IMR-90 (cell line): ENCODE data around the gene MREG. TPM values are rescaled to one million over a fixed set of nuclear protein-coding genes. Genes with fewer than 3 reads are reported as not detected.

Experiments
- ATAC-seq: fragments of 200-7000 bp; cut with Tn5 transposase; 2 replicates; pipeline ENCODE4 v1.9.1; 2020; ENCODE audit warnings: low read depth, mild to moderate bottlenecking, moderate library complexity
- BruUV-seq: library from RNA; stranded (reverse); fragments of 400-500 nt; replicated peaks from 2 replicates; lab custom pipeline; 2021; lab: Mats Ljungman, UMichigan
- CTCF ChIA-PET: fragments of 300-600 bp; formaldehyde crosslinking; extraction: SDS; loops from one replicate; lab custom pipeline; 2021; ENCODE audit warnings: antibody characterized with exemption; lab: Yijun Ruan, JAX
- POLR2A ChIA-PET: fragments of 300-600 bp; sonication (Branson Sonifier 250); formaldehyde crosslinking; loops from one replicate; lab custom pipeline; 2022; ENCODE audit warnings: antibody characterized with exemption; ENCODE audit not compliant: unreplicated experiment; lab: Charles Lee
- DNase-seq: peaks from one replicate; pipeline ENCODE4 v3.0.0; 2013
- H2AFZ ChIP-seq: replicated peaks from 2 replicates; pipeline ENCODE3; 2013; ENCODE audit warnings: low read length, mild to moderate bottlenecking; ENCODE audit not compliant: poor library complexity
- H2AK5ac ChIP-seq: 2 replicates; pipeline ENCODE4 v1.6.1; 2013; ENCODE audit warnings: low read depth, low read length, inconsistent platforms
- H2AK9ac ChIP-seq: replicated peaks from 2 replicates; pipeline ENCODE3; 2013; ENCODE audit warnings: mild to moderate bottlenecking, low read depth, low read length, moderate library complexity; ENCODE audit not compliant: poor library complexity
- H2BK120ac ChIP-seq: 2 replicates; pipeline ENCODE4 v1.6.1; 2013; ENCODE audit warnings: low read depth, low read length, inconsistent platforms
- H2BK15ac ChIP-seq: 3 replicates; pipeline ENCODE4 v1.6.1; 2013; ENCODE audit warnings: low read depth, low read length, inconsistent platforms
- H2BK20ac ChIP-seq: 2 replicates; pipeline ENCODE4 v1.6.1; 2013; ENCODE audit warnings: low read depth, mild to moderate bottlenecking, inconsistent platforms, low read length, moderate library complexity
- H2BK5ac ChIP-seq: 2 replicates; pipeline ENCODE4 v1.6.1; 2013; ENCODE audit warnings: mild to moderate bottlenecking, low read depth, low read length, inconsistent platforms; ENCODE audit not compliant: poor library complexity, severe bottlenecking
- H3K14ac ChIP-seq: replicated peaks from 2 replicates; pipeline ENCODE4 v1.6.1; 2013; ENCODE audit warnings: low read depth, low read length, inconsistent platforms
- H3K18ac ChIP-seq: 2 replicates; pipeline ENCODE4 v1.6.1; 2013; ENCODE audit warnings: low read depth, low read length, control low read depth
- H3K23ac ChIP-seq: 2 replicates; pipeline ENCODE4 v1.6.1; 2013; ENCODE audit warnings: low read depth, low read length, inconsistent platforms
- H3K27ac ChIP-seq: 2 replicates; pipeline ENCODE4 v1.5.1; 2013; ENCODE audit warnings: mild to moderate bottlenecking, control low read depth, low read length; ENCODE audit not compliant: insufficient read depth
- H3K27me3 ChIP-seq: 2 replicates; pipeline ENCODE4 v1.6.1; 2013; ENCODE audit warnings: low read length; ENCODE audit not compliant: control insufficient read depth, insufficient read depth
- H3K36me3 ChIP-seq: 2 replicates; pipeline ENCODE4 v1.6.1; 2013; ENCODE audit warnings: low read length, mixed read lengths; ENCODE audit not compliant: control insufficient read depth, insufficient read depth
- H3K4ac ChIP-seq: 2 replicates; pipeline ENCODE4 v1.6.1; 2013; ENCODE audit warnings: low read depth, low read length, inconsistent platforms
- H3K4me1 ChIP-seq: 2 replicates; pipeline ENCODE4 v1.6.1; 2013; ENCODE audit warnings: low read length, mixed read lengths; ENCODE audit not compliant: control insufficient read depth, insufficient read depth
- H3K4me2 ChIP-seq: 2 replicates; pipeline ENCODE4 v1.6.1; 2013; ENCODE audit warnings: low read depth, mild to moderate bottlenecking, control low read depth, low read length, moderate library complexity
- H3K4me3 ChIP-seq: 2 replicates; pipeline ENCODE4 v1.5.1; 2013; ENCODE audit warnings: low read depth, mild to moderate bottlenecking, control low read depth, low read length, moderate library complexity; ENCODE audit not compliant: insufficient read depth
- H3K56ac ChIP-seq: 2 replicates; pipeline ENCODE4 v1.6.1; 2013; ENCODE audit warnings: low read length, inconsistent platforms; ENCODE audit not compliant: insufficient read depth; ENCODE audit errors: extremely low read depth
- H3K79me1 ChIP-seq, 2 experiments: 2 replicates each; pipeline ENCODE4 v1.6.1; 2013; ENCODE audit warnings: low read length in 2 of 2, inconsistent platforms in 1 of 2, low read depth in 1 of 2
- H3K9ac ChIP-seq: 2 replicates; pipeline ENCODE4 v1.6.1; 2013; ENCODE audit warnings: low read depth, low read length, control low read depth
- H3K9me1 ChIP-seq: 2 replicates; pipeline ENCODE4 v1.6.1; 2013; ENCODE audit warnings: low read length, inconsistent platforms; ENCODE audit not compliant: insufficient read depth
- H3K9me3 ChIP-seq: 2 replicates; pipeline ENCODE4 v1.6.1; 2013; ENCODE audit warnings: low read length; ENCODE audit not compliant: control insufficient read depth, insufficient read depth
- H4K20me1 ChIP-seq: 2 replicates; pipeline ENCODE4 v1.6.1; 2013; ENCODE audit warnings: low read length, inconsistent platforms; ENCODE audit not compliant: insufficient read depth
- H4K5ac ChIP-seq: 2 replicates; pipeline ENCODE4 v1.6.1; 2013; ENCODE audit warnings: mild to moderate bottlenecking, low read depth, low read length, control low read depth
- H4K8ac ChIP-seq, 2 experiments: 2 replicates each; pipeline ENCODE4 v1.6.1; 2013; ENCODE audit warnings: low read depth in 2 of 2, low read length in 2 of 2, control low read depth in 1 of 2, inconsistent platforms in 1 of 2
- H4K91ac ChIP-seq: 2 replicates; pipeline ENCODE4 v1.6.1; 2013; ENCODE audit warnings: low read depth, low read length, inconsistent platforms; ENCODE audit not compliant: insufficient read depth
- BHLHE40 ChIP-seq: fragments of 150-350 bp; IDR thresholded peaks from 2 replicates; pipeline ENCODE4 v1.6.1; 2016; ENCODE audit warnings: mild to moderate bottlenecking, low read depth, low read length
- CEBPB ChIP-seq: IDR thresholded peaks from 2 replicates; pipeline ENCODE4 v1.6.1; 2012; ENCODE audit warnings: low read depth, low read length, improper control_type of control experiment
- CHD1 ChIP-seq: IDR thresholded peaks from 2 replicates; pipeline ENCODE4 v1.6.1; 2012; ENCODE audit warnings: low read depth, low read length, improper control_type of control experiment
- FOS ChIP-seq: fragments of 150-350 bp; IDR thresholded peaks from 2 replicates; pipeline ENCODE4 v1.6.1; 2016; ENCODE audit warnings: low read depth, low read length
- MAFK ChIP-seq: IDR thresholded peaks from 2 replicates; pipeline ENCODE4 v1.6.1; 2012; ENCODE audit warnings: low read depth, low read length, improper control_type of control experiment
- MXI1 ChIP-seq: IDR thresholded peaks from 2 replicates; pipeline ENCODE4 v1.6.1; 2012; ENCODE audit warnings: low read depth, mild to moderate bottlenecking, low read length, moderate library complexity, borderline replicate concordance
- POLR2A ChIP-seq: IDR thresholded peaks from 2 replicates; pipeline ENCODE4 v1.6.1; 2012; ENCODE audit warnings: mild to moderate bottlenecking, low read depth, low read length
- RCOR1 ChIP-seq: IDR thresholded peaks from 2 replicates; pipeline ENCODE4 v1.6.1; 2012; ENCODE audit warnings: mild to moderate bottlenecking, low read length, improper control_type of control experiment; ENCODE audit not compliant: insufficient replicate concordance
- SMC3 ChIP-seq: fragments of 150-350 bp; IDR thresholded peaks from 2 replicates; pipeline ENCODE4 v1.6.1; 2016; ENCODE audit warnings: low read depth, mild to moderate bottlenecking, antibody characterized with exemption, low read length, moderate library complexity
- WGBS, 2 experiments: methylation state at CpG; one replicate each; pipeline versions ENCODE4 v1.1.5 to v1.1.7; 2013; ENCODE audit warnings: missing lambda C conversion rate in 2 of 2; ENCODE audit not compliant: insufficient read length in 1 of 2; ENCODE audit errors: extremely low coverage in 2 of 2; 5-methylcytosine and 5-hydroxymethylcytosine counted together
- dilution Hi-C: fragments of 300-500 bp; cut with HindIII; formaldehyde crosslinking; loops from one replicate; pipeline ENCODE4 v1.14.3; 2018; ENCODE audit warnings: low sequenced_read_pairs; ENCODE audit not compliant: unreplicated experiment
- in situ Hi-C: fragments of 300-500 bp; cut with MboI; formaldehyde crosslinking; loops from 3 replicates; pipeline ENCODE4 v1.14.3; 2019; ENCODE audit warnings: low sequenced_read_pairs, inconsistent platforms, mixed read lengths
- intact Hi-C: fragments of 100-400 bp; cut with micrococcal nuclease; formaldehyde crosslinking; loops from 2 replicates; pipeline ENCODE4 v1.10.0; 2022
- polyA plus RNA-seq, 3 experiments: library from polyadenylated mRNA; depleted of rRNA; stranded (reverse); fragments of >200 nt; gene quantifications; 2 replicates each; pipeline ENCODE4 v1.2.3, GENCODE V29; 2012; ENCODE audit warnings: low replicate concordance in 1 of 3
- total RNA-seq: library from RNA; depleted of rRNA; stranded (reverse); fragments of >200 nt; gene quantifications from 2 replicates; pipeline ENCODE4 v1.2.3, GENCODE V29; 2012
- TF ChIP-seq, protein P1 (sequence below): conservative IDR thresholded peaks from 2 replicates; pipeline ENCODE4 v1.5.1; 2012; ENCODE audit warnings: mild to moderate bottlenecking, low read depth, low read length, improper control_type of control experiment
- TF ChIP-seq, protein P2 (sequence below): fragments of 150-350 bp; IDR thresholded peaks from 2 replicates; pipeline ENCODE4 v1.6.1; 2016; ENCODE audit warnings: low read depth, mild to moderate bottlenecking, low read length, moderate library complexity, borderline replicate concordance

The MREG gene
- total and polyA plus RNA-seq, 2 of the 4 experiments (the other 2 are of a cell fraction): 1.0 to 1.8 TPM

DNA sequence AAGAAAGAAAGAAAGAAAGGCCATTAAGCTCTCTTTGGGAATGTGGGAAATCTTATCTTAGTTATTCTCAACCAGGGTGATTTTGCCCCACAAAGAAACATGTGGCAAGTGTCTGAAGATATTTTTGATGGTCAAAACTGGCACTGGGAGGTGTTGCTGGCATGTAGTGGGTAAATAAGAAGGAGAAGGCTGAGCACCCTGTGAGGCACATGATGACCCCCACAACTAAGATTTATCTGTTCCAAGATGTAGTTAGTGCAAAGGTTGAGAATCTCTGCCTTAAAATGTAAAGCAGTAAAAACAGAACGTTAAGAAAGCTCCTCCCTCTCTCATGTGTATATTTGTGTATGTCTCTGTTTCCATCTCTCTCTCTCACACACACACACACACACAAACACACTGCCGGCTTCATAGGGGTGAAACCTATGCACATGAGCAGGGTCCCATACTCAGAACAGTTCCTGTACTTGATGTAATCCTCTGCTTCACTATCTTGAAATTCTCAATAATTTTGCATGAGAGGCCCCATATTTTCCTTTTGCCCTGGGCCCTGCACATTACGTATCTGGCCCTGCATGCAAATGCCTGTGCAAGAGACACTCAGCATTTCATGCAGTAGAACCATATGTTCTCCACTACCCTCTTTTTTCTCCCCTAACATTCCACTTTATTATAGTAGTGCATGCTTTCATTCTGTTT lies 94.3 kb downstream of the MREG start:
- H3K23ac ChIP-seq: peak overlapping the region; percentile 21; the same call in 1 of the 2 replicates
- peak overlapping the region; percentile 61 for H3K56ac ChIP-seq
- H3K27ac ChIP-seq: peak overlapping the region; percentile 25; the same call in 1 of the 2 replicates
- H3K4me2 ChIP-seq: peak overlapping the region; percentile 34; the same call in 1 of the 2 replicates
- H4K5ac ChIP-seq: peak overlapping the region; percentile 92
- peaks cover 3% of the 10 kb centered on the region; the same call in 1 of the 2 replicates for H3K9me1 ChIP-seq
- ChIA-PET POLR2A (interaction anchor here (0.7 kb wide), 1 partner anchor 205 kb away, joined by 7 read pairs; no protein-coding TSS in a partner anchor), CTCF (interaction anchor here (0.8 to 1.2 kb wide), 5 partner anchors 92 to 467 kb away, joined by 3 to 6 read pairs (median 3); no protein-coding TSS in a partner anchor)
- intact Hi-C loops (loop anchor here (2.0 to 5.0 kb wide), 4 partner anchors 92 to 390 kb away; no protein-coding TSS in a partner anchor), in situ Hi-C loops (loop anchor here (10.0 kb wide), 1 partner anchor 484 kb away; the partner anchor contains the start of gene FN1), dilution Hi-C loops (no loop called here)
- BruUV-seq: no TSS peak
- H2AK9ac ChIP-seq: no peak overlapping the region
- peak overlapping the region; percentile 81 for H4K91ac ChIP-seq
- peak overlapping the region; percentile 49 to 83 for H4K8ac ChIP-seq
- peak overlapping the region; percentile 58 for H2BK5ac ChIP-seq
- DNase-seq: no peak
- peak overlapping the region; percentile 55; the same call in 1 of the 2 replicates for H3K14ac ChIP-seq
- H3K4me1 ChIP-seq: peaks cover 12% of the 10 kb centered on the region
- no peak for ATAC-seq
- H2AFZ ChIP-seq: peak overlapping the region; percentile 24
- H3K36me3 ChIP-seq: no peaks in the 10 kb centered on the region
- H3K18ac ChIP-seq: peak overlapping the region; percentile 95
- WGBS, 2 experiments: no CpG with 5 or more reads among the region's 3 CpGs
- H2AK5ac ChIP-seq: peak overlapping the region; percentile 77
- peak overlapping the region; percentile 52; the same call in 1 of the 2 replicates for H3K9ac ChIP-seq
- H2BK20ac ChIP-seq: peak overlapping the region; percentile 67
- H3K27me3 ChIP-seq: no peaks in the 10 kb centered on the region
- no peaks in the 10 kb centered on the region for H4K20me1 ChIP-seq
- H3K9me3 ChIP-seq: no peaks in the 10 kb centered on the region
- no peaks in the 10 kb centered on the region for H3K79me1 ChIP-seq
- TF ChIP-seq MAFK (no peak), POLR2A (no peak), MXI1 (no peak), RCOR1 (no peak), BHLHE40 (no peak), SMC3 (no peak), FOS (no peak), CEBPB (no peak), CHD1 (no peak)
- TF ChIP-seq, protein P1, sequence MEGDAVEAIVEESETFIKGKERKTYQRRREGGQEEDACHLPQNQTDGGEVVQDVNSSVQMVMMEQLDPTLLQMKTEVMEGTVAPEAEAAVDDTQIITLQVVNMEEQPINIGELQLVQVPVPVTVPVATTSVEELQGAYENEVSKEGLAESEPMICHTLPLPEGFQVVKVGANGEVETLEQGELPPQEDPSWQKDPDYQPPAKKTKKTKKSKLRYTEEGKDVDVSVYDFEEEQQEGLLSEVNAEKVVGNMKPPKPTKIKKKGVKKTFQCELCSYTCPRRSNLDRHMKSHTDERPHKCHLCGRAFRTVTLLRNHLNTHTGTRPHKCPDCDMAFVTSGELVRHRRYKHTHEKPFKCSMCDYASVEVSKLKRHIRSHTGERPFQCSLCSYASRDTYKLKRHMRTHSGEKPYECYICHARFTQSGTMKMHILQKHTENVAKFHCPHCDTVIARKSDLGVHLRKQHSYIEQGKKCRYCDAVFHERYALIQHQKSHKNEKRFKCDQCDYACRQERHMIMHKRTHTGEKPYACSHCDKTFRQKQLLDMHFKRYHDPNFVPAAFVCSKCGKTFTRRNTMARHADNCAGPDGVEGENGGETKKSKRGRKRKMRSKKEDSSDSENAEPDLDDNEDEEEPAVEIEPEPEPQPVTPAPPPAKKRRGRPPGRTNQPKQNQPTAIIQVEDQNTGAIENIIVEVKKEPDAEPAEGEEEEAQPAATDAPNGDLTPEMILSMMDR: no peak
- TF ChIP-seq, protein P2, sequence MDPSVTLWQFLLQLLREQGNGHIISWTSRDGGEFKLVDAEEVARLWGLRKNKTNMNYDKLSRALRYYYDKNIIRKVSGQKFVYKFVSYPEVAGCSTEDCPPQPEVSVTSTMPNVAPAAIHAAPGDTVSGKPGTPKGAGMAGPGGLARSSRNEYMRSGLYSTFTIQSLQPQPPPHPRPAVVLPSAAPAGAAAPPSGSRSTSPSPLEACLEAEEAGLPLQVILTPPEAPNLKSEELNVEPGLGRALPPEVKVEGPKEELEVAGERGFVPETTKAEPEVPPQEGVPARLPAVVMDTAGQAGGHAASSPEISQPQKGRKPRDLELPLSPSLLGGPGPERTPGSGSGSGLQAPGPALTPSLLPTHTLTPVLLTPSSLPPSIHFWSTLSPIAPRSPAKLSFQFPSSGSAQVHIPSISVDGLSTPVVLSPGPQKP: no peak
- peak overlapping the region; percentile 49 for H3K4ac ChIP-seq
- no peak overlapping the region for H3K4me3 ChIP-seq
- H2BK15ac ChIP-seq: peak overlapping the region; percentile 69; the same call in 2 of the 3 replicates
- peak overlapping the region; percentile 85 for H2BK120ac ChIP-seq
